Suppressor macrophage treated with lipopolysaccharide for 1 hour (primary cell): Measurements from ENCODE around the gene CA10.
A peak's percentile ranks its signal among the peaks of the same experiment; 100 is the strongest.

Experiments used
- DNase-seq, 3 donors: peaks; one replicate each; pipeline ENCODE4 v3.0.0-alpha.2; 2020 to 2022

The CA10 gene

DNA sequence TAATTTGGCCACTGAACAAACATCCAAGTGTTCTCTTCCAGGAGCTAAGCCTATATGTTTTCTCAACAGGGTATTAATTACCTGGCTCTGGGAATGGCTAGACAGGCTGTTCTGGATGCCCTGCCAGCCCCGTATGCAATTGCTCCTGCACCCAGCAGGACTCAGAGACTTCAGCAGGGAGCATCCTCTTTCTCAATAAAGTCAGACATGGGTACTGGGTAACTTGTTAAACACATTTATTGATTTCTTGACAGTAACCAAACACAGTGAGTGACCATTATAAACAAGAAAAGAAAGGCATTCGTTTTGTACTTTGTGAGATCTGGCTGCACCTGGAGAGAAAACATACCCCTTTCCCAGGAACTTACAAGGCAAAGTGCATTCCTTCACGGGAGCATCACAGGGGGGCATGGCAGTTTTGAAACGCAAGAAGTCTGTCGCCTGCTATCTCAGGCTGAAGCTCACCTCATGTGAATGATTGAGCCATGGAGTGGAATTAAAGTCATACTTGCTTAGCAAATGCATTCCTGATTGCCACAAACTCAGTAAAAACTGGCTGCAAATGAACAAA, 528.3 kb downstream of the CA10 start:
- no peak for DNase-seq

DNA sequence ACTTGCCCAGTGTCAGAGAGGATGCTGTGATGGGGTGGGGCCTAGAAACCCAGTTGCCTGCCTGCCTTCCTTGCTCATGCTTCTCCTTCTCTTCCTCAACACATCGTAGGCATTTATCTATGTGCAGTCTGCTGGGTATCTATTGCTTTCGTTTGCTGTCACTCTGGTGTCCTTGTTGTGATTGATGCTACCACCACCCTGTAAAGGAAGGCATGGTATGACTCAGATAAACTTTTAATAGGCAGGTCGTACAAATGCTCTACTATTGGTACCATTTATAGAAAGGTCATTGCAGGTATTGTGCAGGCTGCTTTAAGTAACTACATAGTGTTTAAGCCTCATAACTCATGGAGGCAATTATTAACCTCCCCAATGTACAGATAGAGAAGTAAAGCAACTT, 529.3 kb downstream of the CA10 start:
- DNase-seq, result no peak

DNA sequence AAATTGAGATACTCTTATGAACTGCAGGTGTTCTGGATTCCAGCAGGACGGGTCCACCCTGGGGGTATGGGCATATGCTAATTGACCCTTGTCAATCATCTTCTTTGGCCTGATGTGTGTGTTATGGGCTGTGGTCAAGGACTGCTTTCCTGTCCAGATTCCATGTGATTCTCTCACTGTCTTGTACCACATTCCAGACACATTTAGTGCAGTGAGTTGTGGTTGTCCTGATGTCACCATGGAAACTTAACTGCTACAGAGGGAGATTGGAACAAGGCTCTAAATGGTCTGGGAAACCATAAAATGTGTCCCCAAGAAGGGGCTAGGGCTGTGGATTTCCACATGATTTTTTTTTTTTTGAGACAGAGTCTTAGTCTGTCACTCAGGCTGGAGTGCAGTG, 530.7 kb downstream of the CA10 start:
- no peak for DNase-seq

DNA sequence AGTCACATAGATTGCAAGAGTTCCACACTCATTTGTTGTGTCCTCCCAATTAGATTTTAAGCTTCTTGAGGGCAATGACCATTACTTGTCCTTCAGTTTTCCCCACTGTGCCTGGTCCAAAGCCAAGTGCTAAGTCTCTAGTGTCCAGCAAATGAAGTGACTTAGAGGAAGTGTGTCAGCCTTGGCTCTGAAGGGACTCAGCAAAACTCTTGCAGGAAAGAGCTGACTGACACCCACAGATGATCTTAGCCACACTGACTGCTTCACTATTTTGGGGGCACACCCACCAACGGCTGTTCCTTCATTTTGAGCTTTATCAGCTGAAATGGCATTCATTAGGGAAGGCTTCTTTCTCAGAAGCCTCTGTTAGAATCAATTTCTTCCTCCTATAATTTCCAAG, 540.0 kb downstream of the CA10 start:
- peak in 1 of 3 donors; percentile 2 for DNase-seq

DNA sequence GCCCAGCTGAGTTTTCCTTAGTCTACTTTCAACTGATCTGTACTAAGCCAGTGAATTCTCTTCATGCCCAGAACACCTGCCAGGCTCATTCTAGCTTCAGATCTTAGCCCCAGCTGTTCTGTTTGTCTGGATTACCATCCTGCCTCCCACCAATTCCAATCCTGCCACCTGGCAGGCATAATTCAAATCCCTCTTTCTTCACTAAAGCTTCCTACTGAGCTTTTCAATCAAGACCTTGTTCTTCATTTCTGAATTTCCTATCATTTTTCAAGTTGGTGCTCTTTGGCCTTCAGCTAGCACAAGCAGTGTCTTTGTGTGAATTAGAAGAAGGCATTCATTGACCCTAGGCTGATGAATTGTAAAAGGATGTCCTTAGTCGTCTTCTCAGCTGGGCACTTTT, 540.5 kb downstream of the CA10 start:
- no peak for DNase-seq

DNA sequence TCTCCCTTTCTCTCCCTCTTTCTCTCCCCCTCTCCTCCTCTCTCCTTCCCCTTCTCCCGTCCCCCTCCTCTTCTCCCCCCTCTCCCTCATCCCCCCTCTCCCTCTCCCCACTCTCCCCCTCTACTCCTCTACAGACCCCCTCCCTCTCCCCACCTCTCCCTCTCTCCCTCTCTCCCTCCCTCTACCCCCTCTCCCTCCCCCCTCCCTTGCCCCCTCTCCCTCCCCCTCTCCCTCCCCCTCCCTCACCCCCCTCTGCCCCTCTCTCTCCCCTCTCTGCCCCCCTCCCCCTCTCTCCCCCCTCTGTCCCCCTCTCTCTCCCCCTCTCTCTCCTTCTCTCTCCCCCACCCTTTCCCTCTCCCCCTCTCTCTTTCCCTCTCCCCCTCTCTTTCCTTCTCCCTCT, 545.3 kb downstream of the CA10 start:
- no peak for DNase-seq

DNA sequence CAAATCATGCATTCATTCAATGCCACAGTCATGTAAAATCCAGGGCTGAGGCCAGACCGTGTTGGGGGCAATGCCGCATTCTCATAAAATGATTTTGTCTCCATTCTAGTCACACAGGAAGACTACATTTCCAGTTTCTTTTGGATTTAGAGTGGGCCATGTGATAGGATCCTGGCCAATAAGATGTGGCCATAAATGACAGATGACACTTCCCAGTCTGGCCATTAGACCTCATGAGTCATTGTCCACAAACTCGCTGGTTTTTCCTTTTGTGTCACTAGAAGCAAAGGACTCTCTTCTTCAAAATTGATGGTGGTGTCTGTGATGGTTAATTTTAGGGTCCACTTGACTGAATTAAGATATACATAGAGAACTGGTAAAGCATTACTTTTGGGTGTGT, 545.8 kb downstream of the CA10 start:
- DNase-seq, result peak in 1 of 3 donors; percentile 7

DNA sequence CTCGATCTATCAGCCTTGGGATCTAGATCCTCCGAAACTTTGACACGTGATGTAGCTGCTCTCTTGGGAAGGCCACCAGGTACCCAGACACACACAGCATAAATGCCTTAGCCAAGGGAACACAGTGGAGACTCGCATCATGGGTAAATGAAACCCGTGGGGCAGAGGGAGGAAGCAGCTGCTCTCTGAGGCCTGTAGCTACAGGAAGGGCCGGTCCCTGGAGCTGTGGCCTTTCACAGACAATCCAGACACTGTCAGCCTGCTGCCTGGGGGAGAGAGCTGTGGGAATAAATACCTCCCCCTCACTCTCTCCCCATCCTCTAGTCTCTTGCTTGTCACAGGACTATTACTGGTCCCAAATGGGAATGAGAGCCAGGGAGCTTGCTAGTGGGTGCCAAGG, 546.9 kb downstream of the CA10 start:
- no peak for DNase-seq

DNA sequence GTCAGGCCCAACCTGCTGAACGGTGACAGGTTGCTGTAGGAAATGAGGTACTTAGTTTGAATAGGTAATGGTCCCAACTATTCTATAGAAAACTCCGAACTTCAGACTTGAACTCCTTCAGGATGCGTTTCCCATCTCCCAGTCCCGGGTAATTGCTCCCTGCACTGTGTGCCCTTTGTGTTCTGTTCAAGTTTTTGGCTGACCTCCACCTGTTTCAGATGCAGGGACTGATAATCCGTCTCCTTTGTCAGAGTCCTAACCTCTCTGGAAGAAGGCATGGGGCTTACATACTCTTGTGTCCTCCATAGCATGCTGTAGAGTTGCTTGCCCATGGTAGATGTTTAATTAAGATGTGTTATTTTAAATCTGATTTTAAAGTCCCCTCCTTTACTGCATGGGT, 547.7 kb downstream of the CA10 start:
- DNase-seq, result no peak

DNA sequence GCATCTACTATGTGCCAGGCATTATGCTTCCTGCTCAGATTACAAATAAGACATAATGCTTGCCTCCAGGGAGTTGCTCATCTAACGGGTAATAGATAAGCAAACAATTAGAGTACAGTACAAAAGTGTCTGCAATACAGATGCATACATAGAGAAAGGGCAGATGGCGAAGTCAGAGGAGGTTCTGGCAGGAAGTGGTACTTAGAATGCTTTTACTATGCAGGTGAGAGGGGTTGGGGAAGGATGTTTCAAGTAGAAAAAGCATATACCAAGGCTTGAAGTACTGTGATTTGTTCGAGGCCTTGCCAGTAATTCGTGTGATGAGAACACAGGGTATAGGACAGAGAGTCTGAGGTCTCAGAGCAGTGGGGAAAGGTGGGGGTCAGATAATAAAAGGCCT, 548.4 kb downstream of the CA10 start:
- DNase-seq, result no peak

DNA sequence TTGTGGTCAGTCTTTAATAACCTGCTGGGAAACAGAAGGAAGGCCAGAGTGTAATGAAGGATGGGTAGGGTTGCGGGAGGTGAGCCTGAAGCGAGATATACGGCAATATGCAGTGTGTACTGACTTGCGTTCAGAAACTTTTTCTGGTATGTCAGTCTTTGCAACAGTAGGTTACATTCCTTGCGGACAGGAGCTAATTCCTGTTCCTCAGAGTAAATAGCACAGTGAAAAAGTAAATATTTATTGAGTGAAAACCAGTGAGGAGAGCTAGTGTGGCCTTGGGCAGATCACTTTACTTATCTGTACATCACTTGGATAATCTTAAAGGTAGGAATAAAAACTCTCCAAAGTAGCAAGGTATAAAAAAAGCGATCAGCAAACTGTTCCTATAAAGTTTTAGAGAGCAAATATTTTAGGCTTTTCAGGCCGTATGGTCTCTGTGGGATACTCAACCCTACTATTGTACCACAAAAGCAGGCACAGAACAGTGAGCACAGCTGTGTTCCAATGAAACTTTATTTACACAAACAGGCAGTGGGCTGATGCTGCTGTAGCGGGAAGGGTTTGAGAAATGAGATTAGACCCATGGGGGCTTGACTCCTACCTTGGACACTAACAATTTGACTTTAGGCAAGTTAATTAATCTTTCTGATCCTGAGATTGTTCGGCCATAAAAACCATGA, 550.1 kb downstream of the CA10 start:
- DNase-seq, result no peak

DNA sequence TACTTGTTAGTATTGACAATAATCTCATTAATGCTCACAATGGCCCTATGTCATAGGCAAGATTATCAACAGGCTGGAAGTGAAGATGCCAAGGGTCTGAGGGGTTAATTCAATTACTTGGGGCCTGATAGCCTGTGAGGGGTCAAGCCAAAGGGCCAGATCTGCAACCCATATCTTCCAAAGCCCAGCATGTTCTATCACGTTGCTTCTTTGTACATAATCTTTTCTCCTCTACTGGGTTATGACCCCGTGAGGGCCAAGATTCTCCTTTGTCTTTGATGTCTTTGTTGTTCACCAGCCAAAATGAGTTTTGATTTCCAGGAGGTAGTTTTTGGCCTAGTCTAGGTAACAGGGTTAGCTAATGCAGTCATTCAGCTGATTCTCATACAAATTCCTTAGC, 551.0 kb downstream of the CA10 start:
- DNase-seq, result no peak

DNA sequence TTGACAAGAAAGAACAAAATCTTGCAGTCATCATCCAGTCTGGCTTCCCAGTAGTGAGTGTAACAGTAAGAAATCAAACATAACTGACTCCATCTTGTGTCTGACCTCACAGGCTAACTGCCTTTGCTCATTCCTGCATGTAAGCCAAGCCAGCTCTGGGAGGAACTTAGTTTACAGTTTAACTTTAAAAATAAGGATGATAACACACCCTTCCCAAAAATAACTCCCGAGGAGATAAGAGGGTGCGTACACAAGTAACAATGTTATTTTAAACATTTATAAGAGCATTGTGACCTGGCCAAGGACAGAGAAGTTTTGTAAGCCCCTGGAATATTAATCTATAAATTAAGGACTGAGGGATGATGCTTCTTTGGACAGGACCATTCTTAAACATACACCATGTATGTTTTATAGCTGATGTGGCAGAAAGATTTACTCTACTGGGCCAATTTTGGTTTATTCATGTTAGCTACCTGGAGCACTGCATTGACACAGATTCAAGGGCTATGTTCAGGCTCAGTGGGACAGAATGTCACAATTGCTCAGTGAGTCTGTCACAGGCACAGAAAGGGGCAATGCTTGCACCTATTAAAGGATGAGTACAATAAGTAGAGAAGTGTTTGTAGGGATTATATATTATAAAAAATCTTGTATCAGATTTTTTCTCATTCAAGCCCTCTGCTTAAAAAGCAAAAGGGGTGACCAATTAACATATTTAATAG, 554.1 kb downstream of the CA10 start:
- no peak for DNase-seq

DNA sequence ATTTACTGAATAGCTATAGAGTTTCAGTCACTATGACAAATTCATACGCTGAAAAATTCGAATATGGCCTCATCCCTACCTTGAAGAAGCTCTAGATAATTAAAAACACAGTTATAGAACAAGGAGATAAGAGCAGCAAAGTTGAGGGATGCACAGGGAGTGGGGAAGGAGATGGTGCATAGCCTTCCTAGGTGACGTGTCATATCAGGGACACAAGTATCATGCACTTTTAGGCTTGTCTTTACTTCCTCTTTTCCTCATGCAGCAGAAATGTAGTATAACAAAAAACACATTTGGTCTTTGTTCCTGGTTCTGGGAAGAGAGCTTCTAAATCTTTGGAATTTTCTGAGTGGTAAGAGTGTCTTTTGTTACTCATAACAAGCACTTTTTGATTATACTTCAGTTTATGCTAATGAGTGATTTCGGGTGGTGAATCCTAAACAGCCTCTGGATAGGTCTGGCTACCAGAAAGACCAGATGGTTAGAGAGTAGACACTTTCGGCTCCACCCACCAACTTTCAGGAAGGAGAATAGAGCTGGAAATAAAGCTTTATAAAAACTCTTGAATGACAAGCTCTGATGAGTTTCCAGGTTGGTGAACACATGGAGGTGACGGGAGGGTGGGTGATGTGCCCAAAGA, 556.8 kb downstream of the CA10 start:
- DNase-seq, result peak in 1 of 3 donors; percentile 2

DNA sequence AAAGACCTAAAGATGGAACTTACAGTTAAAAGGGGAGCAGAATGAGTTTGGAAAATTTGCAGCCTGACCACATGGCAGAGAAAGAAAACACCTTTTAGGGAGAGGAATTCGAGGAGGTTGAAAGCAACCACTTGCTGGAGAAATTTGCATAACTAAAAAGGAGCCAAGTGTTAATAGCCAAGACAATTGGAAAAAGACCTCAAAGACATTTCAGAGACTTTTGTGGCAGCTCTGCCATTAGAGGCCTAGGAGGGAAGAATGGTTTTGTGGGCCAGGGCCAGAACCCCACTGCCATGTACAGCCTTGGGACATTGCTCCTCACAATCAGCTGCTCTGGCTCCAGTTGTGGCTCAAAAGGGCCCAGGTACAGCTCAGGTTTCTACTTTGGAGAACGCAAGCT, 559.7 kb downstream of the CA10 start:
- no peak for DNase-seq

DNA sequence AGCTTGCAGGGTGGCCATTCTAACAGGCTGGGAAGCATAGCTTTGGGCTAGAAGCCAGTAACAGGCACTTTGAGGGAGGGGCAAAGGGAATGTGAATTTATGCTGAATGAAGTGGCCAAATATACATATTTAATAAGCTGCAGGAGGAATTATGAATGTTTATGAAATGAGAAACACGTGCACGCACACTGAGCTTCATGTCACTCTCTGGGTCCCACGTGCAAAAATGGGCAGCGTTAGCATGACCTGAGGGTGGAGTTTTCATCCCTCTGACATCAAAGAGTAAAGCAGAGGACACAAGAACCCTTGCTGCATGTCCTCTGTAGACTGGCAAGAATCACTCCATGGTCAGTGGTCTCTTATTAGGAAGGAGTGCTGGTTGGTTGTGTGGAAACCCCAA, 561.2 kb downstream of the CA10 start:
- no peak for DNase-seq

DNA sequence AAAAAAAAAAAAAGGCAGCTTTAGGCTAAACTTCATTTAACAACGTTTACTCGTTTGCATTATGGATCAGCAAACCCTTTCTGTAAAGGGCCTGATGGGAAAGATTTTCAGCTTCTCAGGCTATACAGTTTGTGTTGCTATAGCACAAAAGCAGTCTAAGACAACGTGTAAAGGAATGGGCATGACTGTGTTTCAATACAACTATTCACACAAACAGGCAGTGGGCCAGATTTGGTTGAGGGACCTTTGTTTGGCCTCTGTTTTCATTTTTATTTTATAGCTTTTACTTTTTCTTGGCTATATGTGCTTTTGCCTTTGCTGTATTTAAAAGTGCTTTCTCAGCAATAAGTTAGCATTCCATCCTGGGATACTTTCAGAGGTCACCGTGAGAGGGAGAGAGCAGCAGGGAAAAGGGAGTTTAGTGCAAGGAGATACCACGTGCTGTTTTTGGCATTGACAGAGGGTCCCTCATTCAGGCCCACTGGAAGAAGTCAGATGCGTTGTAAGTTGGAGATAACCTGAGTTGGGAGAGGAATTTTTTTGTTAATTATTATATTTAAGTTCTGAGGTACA, 562.6 kb downstream of the CA10 start:
- DNase-seq, result no peak

DNA sequence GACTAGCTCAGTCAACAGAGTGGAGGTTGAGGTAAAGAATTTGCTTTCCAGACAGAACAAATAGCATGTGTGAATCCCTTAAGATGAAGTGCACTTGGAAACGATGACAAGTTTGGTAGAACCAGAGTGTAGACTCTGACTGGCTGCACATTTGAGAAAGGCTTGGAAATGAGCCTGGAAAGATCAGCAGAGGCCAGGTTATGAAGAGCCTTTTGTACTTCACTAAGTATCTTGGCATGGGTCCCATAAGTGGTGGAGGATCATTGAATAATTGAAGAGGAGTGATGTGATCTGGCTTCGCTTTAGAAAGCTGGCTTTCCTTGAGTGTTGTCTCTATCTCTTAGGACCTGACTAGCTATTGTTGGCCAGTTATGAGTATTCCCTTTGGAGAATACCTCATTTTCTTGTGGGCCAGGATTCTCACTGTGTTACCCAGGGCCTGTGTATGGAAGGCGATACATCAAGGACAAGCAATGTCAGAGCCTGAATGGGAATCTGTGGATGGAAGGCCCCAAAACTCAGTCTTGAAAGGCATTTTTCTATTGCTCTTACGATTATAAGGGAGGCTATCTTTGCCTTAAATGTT, 568.4 kb downstream of the CA10 start:
- no peak for DNase-seq

DNA sequence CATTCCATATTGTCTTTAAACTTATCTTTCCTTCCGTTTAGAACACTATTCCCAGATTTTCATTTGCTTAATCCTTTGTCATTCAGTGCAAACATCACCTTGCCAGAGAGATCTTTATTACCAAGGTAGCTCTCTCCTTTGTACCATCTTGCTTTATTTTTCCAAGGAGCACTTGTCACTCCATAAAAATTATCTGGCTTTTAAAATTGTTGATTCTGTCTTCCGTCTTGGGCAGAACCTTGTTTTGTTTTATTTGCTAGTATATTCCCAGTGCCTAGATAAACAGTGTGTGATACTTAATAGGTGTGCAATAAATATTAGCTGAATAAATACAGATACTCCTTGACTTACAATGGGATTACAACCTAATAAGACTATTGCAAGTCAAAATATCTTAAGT, 570.5 kb downstream of the CA10 start:
- DNase-seq, result no peak

DNA sequence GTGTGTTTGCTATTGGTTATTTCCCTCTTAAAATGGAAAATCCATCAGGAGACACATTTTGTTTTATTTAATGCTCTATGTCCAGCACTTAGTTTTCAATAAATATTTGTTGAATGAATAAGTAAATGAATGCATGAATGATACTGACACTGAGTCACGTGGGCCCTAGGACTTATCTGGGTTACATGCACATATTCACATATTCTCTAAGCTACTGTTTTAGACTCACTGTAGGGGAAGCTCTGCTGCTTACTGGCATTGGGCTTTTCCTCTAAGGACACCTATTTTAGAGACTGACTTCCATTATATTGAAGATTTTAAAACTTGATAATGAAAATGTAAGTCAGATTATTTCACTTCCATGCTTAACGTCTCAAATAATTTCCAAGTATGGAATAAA, 571.0 kb downstream of the CA10 start:
- no peak for DNase-seq

DNA sequence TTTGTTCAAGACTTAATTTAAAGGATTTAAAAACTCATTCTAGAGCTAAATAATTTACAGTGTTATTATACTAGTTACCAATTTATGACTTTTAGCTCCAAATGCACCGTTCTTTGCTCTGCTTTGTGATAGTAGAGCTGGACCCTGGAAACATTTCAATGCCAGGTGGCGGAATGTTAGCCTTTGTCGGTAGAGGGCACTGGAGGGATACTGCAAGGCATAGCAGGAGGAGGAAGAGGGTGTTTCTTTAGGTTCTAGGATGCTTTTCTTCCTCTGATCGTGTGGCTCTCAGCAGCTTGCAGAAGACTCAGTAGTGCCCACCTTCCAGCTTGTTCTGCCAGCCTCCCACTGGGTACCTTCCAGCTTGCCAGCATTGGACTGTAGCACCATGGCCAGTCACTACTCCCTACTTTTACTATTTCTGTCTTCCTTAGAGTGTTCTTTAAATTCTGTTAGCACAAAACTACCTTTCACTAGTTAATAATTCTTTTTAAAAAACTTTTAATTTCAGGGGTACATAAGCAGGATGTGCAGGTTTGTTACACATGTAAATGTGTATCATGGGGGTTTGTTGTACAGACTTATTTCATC, 572.9 kb downstream of the CA10 start:
- peak in 1 of 3 donors; percentile 1 for DNase-seq

DNA sequence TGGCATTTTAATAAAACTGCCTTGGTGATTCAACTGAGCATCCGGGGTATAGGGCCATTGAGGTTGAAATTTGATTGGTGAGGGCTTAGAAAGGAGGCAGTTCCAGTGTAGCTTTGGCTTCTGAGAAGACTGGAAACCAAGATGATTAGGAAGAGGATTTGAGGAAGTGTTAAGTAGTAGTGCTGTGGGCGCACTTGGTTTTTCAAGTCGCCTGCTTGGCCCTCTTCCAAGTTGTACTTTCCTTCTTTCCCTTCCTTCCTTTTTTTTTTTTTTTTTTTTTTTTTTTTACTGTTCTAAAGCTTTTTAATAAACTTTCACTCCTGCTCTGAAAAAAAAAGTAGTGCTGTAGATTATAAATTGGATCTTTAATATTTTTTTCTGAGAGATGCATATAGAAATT, 577.6 kb downstream of the CA10 start:
- DNase-seq, result peak; percentile 47 to 63 (median 56)
